Left hindlimb (tissue), 1 donor: Measurements from ENCODE around the gene MAP3K12.
A peak's percentile ranks its signal among the peaks of the same experiment; 100 is the strongest.
"Not testable (repeated sequence)": the region's sequence is repeated elsewhere in the genome, so short reads cannot be mapped to it uniquely, and the experiment has no call there.

ENCODE experiments used
- DNase-seq: peaks from one replicate; pipeline ENCODE4 v3.0.0-alpha.2; 2018

The MAP3K12 gene

GRCh38 chr12:53499266-53500141 lies at the start of gene MAP3K12:
TSS of gene MAP3K12 (minus strand) at chr12:53499458. CDS start at chr12:53487391, 12,067 bp downstream.
- DNase-seq = peak; percentile 83

GRCh38 chr12:53548354-53548753 lies 49.1 kb upstream of the MAP3K12 start:
- DNase-seq = not testable (repeated sequence)

DNA sequence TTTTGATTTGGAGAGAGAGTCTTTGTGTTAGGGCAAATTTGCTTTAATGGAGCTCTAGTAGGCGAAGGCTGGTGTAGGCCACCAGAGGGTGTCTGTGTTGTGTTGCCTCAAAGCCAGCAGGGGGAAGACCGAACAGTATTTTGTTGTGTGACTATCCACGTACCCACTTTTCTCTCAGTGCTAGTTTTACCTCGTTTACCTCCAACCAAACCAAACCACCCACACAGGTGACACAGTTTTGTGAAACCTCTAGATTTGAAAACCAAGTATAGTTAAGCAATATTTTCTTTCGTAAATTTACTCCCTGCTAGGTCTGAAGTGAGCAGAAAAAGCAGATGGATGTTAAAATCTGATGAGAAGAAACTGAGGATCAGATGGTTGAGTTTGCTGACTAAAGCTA lies 44.3 kb upstream of the MAP3K12 start:
- DNase-seq = peak; percentile 72

GRCh38 chr12:53539526-53539925 lies 40.3 kb upstream of the MAP3K12 start:
- DNase-seq = no peak

DNA sequence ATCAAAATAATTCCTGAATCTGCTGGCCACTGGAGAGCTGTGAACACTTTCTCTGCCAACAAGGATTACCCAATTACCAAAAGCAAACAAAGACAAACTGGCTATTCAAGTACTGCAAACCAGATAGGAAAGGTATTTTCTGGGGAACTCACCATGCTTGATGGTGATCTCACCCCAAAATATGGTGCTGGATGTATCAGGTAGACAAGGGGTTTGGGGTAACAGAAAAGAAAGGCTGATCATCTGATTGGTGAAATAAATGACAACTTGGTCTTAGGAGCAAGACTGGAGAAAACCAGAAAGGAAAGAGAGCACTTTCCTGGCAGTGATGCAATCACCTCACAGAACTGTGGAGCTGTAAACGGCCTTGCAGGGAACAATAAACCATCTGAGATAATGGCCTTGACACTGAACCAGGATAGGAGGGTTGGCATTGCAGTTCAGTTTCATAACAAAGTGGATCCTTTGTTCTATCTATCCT lies 39.0 kb upstream of the MAP3K12 start:
- DNase-seq = no peak

DNA sequence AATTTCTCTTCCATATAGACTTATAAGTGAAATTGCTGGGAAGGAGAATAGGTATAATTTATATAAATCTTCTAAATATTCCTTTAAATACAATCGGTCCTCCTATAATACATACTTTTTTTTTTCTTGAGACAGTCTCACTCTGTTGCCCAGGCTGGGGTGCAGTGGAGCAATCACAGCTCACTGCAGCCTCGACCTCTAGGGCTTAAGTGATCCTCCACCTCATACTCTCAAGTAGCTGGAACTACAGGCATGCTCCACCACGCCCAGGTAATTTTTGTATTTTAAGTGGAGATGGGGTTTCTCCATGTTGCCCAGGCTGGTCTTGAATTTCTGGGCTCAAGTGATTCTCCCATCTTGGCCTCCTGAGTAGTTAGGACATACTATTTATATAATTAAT lies 37.7 kb upstream of the MAP3K12 start:
- DNase-seq = no peak

DNA sequence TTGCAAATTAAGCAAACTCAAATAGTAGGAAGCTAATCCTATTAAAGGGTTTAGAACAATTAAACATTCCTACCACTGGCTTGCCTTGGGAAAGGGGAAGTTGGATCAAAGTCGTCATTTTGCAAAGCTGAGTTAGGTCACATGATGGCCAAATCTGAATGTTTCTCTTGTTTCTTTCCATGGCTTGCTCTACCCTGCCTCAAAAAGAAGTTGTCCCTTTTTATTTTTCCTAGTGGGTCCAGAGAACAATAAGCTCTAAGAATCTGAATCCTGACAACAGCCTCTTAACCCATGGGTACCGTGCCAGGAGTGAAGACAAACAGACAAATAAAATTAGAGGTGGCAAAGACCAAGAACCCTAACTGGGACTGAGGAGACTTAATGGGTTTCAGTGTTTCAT lies 34.2 kb upstream of the MAP3K12 start:
- no peak for DNase-seq

DNA sequence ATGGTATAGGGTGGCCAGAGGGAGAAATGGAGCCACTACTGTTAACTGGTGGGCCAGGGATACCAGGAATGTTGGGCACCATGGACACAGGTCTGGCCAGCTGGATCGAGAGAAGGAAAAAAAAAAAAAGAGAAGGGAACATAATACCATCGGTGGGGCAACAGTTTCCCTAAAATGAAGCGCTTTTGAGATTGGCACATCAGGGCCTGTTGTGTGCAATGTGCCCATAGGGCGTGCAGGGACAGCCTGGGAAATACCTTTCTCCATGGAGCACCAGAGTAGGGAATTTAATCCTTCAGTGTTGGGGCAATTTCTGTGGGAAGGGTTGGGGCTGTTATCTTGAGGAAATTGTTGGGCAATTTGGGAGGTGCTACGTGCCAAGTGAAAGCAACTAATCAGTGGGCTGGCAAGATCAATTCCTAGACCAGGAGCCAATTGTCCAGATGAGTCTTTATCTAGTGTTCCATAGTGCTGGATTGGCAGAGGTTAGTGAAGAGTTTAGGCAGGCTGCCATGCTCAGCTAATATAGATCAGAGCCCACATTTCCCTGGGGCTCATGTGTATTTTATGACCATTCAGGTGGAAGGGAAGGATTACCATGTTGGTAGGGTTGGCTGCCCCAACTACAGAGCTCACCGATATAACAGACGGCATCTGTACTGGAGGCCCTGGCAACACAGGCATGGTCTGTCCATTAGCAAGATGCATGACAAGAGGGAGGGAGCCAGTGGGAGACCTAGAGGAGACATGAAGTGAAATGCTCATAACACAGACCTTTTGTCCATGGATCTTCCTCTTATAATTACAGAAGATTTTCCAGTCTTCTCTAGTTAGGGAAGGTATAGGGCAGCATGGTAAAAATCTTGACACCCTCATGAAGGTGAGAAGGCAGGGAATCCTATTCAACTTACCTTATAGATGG lies 33.5 kb upstream of the MAP3K12 start:
- DNase-seq = no peak

- no peak for DNase-seq
Measured at GRCh38 chr12:53532021-53532420, 32.8 kb upstream of the MAP3K12 start.

DNA sequence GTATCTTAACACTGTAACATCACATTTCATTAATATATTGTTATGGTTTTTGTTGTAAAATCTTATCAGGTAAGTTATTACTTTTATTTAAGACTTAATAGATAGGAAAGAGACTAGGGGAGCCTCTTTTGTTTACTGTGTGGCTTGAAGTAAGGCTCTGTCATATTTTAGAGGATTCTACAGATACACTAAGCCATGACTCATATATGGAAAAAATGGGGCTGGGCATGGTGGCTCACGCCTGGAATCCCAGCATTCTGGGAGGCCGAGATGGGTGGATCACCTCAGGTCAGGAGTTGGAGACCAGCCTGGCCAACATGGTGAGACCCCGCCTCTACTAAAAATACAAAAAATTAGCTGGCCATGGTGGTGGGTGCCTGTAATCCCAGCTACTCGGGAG lies 31.7 kb upstream of the MAP3K12 start:
- no peak for DNase-seq

GRCh38 chr12:53530061-53530460 lies 30.8 kb upstream of the MAP3K12 start:
- DNase-seq = no peak

GRCh38 chr12:53524476-53524875 lies 25.2 kb upstream of the MAP3K12 start:
- DNase-seq = no peak

DNA sequence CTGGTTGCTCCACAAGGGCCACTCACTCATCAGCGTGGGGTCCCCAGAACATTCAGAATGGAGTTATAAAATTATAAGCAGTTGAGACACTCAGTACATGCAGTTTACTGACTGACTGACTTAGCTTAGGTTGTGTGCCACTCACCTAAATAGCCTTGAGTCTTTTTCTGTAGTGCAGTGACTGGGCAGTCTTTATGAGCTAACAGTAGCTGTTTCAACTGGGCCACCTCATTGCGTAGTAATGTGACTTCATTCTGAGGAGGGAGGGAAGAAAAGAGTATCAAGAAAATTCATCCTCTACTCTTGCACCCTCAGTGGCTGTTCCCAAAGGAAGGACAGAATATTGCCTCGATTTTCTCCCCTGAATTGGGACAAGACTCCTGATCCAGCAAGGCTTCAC lies 23.9 kb upstream of the MAP3K12 start:
- DNase-seq = no peak

DNA sequence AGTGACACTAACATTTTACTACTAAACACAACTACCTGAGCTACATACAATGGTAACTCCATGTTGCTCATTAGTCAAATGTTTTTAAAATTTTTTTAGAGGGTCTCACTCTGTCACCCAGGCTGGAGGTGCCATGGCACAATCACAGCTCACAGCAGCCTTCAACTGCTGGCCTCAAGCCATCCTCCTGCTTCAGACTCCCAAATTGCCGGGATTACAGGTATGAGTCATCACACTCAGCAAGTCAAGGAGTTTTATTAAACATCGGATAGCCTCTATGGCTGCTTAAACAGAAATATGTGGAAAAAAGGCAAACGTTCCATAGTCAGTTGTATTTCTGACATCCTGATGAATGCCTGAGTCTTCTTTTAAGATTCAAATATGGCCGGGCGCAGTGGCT lies 19.1 kb upstream of the MAP3K12 start:
- DNase-seq = no peak

GRCh38 chr12:53516758-53517455 lies 17.6 kb upstream of the MAP3K12 start:
- no peak for DNase-seq

- DNase-seq = no peak
Measured at GRCh38 chr12:53515291-53515680, 16.0 kb upstream of the MAP3K12 start.

- no peak for DNase-seq
Measured at GRCh38 chr12:53514628-53515290, 15.5 kb upstream of the MAP3K12 start.

DNA sequence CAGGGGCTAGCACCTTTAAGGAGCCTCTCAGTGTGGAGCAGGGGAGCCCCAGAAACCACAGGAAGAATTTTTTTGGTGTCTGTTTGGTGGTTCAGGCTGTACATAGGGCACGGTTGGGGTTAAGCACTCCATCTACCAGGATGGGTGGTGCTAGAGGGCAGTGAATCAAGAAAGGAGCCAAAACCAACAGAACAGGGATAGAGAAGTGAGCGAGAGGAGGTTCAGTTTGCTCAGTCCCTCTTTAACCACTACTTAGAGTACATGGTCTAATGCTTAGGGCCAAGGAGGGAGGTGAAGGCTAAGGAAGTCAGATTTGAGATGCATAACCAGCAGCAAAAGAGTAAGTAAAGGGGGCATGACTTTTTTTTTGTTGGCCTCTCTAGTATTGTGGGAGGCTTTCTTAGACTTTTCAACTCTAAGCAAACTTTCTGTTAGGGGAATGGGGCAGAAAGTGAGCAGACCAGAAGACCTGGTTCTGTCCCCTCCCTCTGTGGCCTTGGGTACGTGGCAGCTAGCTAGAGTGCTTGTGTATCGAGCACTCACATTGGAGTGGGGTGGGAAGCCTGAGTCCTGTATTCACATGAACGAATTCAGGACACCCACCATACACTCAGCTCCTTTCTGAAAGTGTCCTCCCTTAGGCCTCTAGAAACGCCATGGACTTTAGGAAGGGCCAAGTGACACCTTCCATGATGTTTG lies 14.6 kb upstream of the MAP3K12 start:
- no peak for DNase-seq

- no peak for DNase-seq
Measured at GRCh38 chr12:53510181-53510812, 11.0 kb upstream of the MAP3K12 start.

- peak; percentile 85 for DNase-seq
Measured at GRCh38 chr12:53508534-53509170, 9.4 kb upstream of the MAP3K12 start.

DNA sequence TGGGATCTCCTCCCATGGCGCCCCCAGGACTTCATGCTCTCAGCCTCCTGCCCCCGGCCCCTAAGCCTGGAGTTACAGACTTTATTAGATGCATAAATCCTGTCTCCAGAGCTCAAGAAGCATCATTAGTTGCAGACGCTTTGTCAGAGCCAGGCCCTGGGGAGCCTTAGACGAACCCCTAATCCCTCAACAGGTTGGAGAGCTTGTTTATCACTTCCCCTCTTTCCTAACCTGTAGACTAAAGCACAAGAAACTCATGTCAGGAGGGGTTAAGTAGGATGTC lies 8.3 kb upstream of the MAP3K12 start:
- no peak for DNase-seq
